ENCODE results near the gene NPY2R. TPM values are rescaled to one million over a fixed set of nuclear protein-coding genes. Genes with fewer than 3 reads are reported as not detected.

Gene NPY2R
- polyA plus RNA-seq, 1 donor from 2014 or later = 1.2 TPM

DNA sequence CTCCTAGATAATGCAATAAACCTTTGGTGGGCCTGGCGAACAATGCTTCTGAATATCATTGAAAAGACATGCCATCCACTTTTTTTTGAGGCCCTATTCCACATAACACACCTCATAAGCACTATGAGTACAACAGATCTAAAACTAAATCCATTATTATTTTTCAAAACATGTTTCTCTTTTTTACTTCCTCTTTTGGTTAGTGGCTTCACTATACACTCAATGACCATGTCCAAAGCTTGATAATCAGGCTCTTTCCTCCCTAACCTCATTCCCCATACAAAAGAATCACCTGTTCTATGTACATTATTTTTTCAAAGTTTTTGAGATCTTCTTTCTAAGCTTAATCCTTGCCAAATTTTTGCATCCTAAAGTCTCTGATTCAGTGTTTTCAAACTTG is 20.4 kb upstream of the NPY2R start:
- H3K9ac ChIP-seq (ENCODE audit: low read length) = no peak overlapping the region
- H3K9me2 ChIP-seq (ENCODE audit: insufficient read depth, low read length) = no peaks in the 10 kb centered on the region
- H3K4me2 ChIP-seq (ENCODE audit: low read length) = no peak overlapping the region
- H3K9me3 ChIP-seq (ENCODE audit: low read length) = no peaks in the 10 kb centered on the region
- H3F3A ChIP-seq (ENCODE audit: insufficient read depth, low read length, poor library complexity, severe bottlenecking) = no peaks in the 10 kb centered on the region
- H3K36me3 ChIP-seq (ENCODE audit: insufficient read depth, low read length) = no peaks in the 10 kb centered on the region
- H2AFZ ChIP-seq (ENCODE audit: low read depth, low read length) = no peak overlapping the region
- H3K27me3 ChIP-seq (ENCODE audit: insufficient read depth, low read depth, low read length) = no peaks in the 10 kb centered on the region
- TF ChIP-seq POLR2AphosphoS5 (IDR thresholded peaks at IDR 0.05) = no peak
- no peak for TF ChIP-seq MXI1 (conservative IDR thresholded peaks at IDR 0.05; ENCODE audit: poor library complexity, severe bottlenecking)
- TF ChIP-seq TAF1 (IDR thresholded peaks at IDR 0.05; ENCODE audit: low read depth) = no peak
- TF ChIP-seq, protein P1, sequence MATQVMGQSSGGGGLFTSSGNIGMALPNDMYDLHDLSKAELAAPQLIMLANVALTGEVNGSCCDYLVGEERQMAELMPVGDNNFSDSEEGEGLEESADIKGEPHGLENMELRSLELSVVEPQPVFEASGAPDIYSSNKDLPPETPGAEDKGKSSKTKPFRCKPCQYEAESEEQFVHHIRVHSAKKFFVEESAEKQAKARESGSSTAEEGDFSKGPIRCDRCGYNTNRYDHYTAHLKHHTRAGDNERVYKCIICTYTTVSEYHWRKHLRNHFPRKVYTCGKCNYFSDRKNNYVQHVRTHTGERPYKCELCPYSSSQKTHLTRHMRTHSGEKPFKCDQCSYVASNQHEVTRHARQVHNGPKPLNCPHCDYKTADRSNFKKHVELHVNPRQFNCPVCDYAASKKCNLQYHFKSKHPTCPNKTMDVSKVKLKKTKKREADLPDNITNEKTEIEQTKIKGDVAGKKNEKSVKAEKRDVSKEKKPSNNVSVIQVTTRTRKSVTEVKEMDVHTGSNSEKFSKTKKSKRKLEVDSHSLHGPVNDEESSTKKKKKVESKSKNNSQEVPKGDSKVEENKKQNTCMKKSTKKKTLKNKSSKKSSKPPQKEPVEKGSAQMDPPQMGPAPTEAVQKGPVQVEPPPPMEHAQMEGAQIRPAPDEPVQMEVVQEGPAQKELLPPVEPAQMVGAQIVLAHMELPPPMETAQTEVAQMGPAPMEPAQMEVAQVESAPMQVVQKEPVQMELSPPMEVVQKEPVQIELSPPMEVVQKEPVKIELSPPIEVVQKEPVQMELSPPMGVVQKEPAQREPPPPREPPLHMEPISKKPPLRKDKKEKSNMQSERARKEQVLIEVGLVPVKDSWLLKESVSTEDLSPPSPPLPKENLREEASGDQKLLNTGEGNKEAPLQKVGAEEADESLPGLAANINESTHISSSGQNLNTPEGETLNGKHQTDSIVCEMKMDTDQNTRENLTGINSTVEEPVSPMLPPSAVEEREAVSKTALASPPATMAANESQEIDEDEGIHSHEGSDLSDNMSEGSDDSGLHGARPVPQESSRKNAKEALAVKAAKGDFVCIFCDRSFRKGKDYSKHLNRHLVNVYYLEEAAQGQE (IDR thresholded peaks at IDR 0.05; ENCODE audit: borderline replicate concordance) = no peak
- H3K27ac ChIP-seq (ENCODE audit: low read length) = no peak overlapping the region
- no peaks in the 10 kb centered on the region for H3K79me2 ChIP-seq (replicated peaks; ENCODE audit: insufficient read depth, low read length)
- H3K4me3 ChIP-seq (ENCODE audit: low read length) = no peak overlapping the region
- no peaks in the 10 kb centered on the region for H4K20me1 ChIP-seq (ENCODE audit: insufficient read depth)

DNA sequence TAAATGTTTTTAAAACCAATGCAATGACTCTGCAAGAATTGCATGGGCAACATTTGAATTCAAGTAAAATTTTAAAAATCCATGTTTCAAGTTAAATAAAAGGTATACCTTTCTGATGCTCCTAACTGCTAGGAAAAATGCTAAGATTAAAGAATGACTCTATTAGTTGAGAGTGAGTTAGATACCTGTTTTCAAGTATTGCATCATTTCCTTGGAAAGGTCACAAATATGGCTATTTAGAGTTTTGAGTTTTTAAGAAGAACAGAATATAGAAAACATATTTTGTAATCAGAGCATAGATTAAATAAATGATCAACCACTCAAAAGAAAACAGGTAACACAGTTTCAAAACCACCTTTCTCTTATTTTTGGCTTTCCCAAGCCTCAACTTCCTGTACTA is 18.3 kb upstream of the NPY2R start:
- no peaks in the 10 kb centered on the region for H3K9me2 ChIP-seq (ENCODE audit: insufficient read depth, low read length)

More for the DNA sequence above, 18.3 kb upstream of the NPY2R start:
- no peaks in the 10 kb centered on the region for H3K79me2 ChIP-seq (replicated peaks; ENCODE audit: insufficient read depth, low read length)
- no peaks in the 10 kb centered on the region for H3K36me3 ChIP-seq (ENCODE audit: insufficient read depth, low read length)
- H3K4me3 ChIP-seq (ENCODE audit: low read length) = no peak overlapping the region
- H3K9ac ChIP-seq (ENCODE audit: low read length) = no peak overlapping the region
- H3K27me3 ChIP-seq (ENCODE audit: insufficient read depth, low read depth, low read length) = no peaks in the 10 kb centered on the region
- H2AFZ ChIP-seq (ENCODE audit: low read depth, low read length) = no peak overlapping the region
- no peaks in the 10 kb centered on the region for H4K20me1 ChIP-seq (ENCODE audit: insufficient read depth)
- H3K4me2 ChIP-seq (ENCODE audit: low read length) = no peak overlapping the region
- TF ChIP-seq EP300 (conservative IDR thresholded peaks at IDR 0.05; ENCODE audit: poor library complexity, severe bottlenecking) (no peak), RAD21 (conservative IDR thresholded peaks at IDR 0.05) (no peak), TAF1 (IDR thresholded peaks at IDR 0.05; ENCODE audit: low read depth) (no peak), POLR2AphosphoS5 (IDR thresholded peaks at IDR 0.05) (no peak), SMC3 (conservative IDR thresholded peaks at IDR 0.05; ENCODE audit: poor library complexity) (no peak), EZH2 (IDR thresholded peaks at IDR 0.05; ENCODE audit: borderline replicate concordance, insufficient read depth, low read length, poor library complexity, severe bottlenecking) (no peak), MXI1 (conservative IDR thresholded peaks at IDR 0.05; ENCODE audit: poor library complexity, severe bottlenecking) (no peak)
- TF ChIP-seq, protein P1 (IDR thresholded peaks at IDR 0.05; ENCODE audit: borderline replicate concordance) = no peak
- TF ChIP-seq, protein P2, sequence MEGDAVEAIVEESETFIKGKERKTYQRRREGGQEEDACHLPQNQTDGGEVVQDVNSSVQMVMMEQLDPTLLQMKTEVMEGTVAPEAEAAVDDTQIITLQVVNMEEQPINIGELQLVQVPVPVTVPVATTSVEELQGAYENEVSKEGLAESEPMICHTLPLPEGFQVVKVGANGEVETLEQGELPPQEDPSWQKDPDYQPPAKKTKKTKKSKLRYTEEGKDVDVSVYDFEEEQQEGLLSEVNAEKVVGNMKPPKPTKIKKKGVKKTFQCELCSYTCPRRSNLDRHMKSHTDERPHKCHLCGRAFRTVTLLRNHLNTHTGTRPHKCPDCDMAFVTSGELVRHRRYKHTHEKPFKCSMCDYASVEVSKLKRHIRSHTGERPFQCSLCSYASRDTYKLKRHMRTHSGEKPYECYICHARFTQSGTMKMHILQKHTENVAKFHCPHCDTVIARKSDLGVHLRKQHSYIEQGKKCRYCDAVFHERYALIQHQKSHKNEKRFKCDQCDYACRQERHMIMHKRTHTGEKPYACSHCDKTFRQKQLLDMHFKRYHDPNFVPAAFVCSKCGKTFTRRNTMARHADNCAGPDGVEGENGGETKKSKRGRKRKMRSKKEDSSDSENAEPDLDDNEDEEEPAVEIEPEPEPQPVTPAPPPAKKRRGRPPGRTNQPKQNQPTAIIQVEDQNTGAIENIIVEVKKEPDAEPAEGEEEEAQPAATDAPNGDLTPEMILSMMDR (IDR thresholded peaks at IDR 0.05; ENCODE audit: poor library complexity, severe bottlenecking) = no peak
- H3K9me3 ChIP-seq (ENCODE audit: low read length) = no peaks in the 10 kb centered on the region
- H3F3A ChIP-seq (ENCODE audit: insufficient read depth, low read length, poor library complexity, severe bottlenecking) = no peaks in the 10 kb centered on the region
- H3K27ac ChIP-seq (ENCODE audit: low read length) = no peak overlapping the region
